Lower lobe of right lung (tissue), 2 donors: ENCODE measurements around the gene TCF15. TPM values are rescaled to one million over a fixed set of nuclear protein-coding genes. Genes with fewer than 3 reads are reported as not detected.

ENCODE experiments used
- ATAC-seq, 2 donors: fragments of 200-7000 bp; cut with Tn5 transposase; one replicate each; pipeline ENCODE4 v1.9.1; 2020 to 2022; ENCODE audit warnings: mild to moderate bottlenecking in 2 of 2, moderate library complexity in 2 of 2
- DNase-seq: peaks from one replicate; pipeline ENCODE4 v3.0.0-alpha.2; 2020
- H3K27ac ChIP-seq: fragments of 200-600 bp; one replicate; pipeline ENCODE4 v1.8.0; 2022
- H3K27me3 ChIP-seq: fragments of 200-600 bp; one replicate; pipeline ENCODE4 v1.8.0; 2022; ENCODE audit warnings: low read depth
- H3K36me3 ChIP-seq: fragments of 200-600 bp; one replicate; pipeline ENCODE4 v1.8.0; 2022; ENCODE audit warnings: mild to moderate bottlenecking
- H3K4me1 ChIP-seq: fragments of 200-600 bp; one replicate; pipeline ENCODE4 v1.8.0; 2022
- H3K4me3 ChIP-seq: fragments of 200-600 bp; one replicate; pipeline ENCODE4 v1.8.0; 2022; ENCODE audit warnings: mild to moderate bottlenecking
- H3K9me3 ChIP-seq: fragments of 200-600 bp; one replicate; pipeline ENCODE4 v1.8.0; 2022
- CTCF ChIP-seq: fragments of 200-600 bp; IDR thresholded peaks from one replicate; pipeline ENCODE4 v1.8.0; 2022; ENCODE audit warnings: antibody characterized with exemption, mild to moderate bottlenecking
- intact Hi-C: fragments of 100-400 bp; cut with DNase I; formaldehyde crosslinking; loops from one replicate; pipeline ENCODE4 v1.11.0; 2022
- total RNA-seq: library from RNA; stranded (reverse); fragmentation: NEBNext Ultra II Directional; extraction: Animal tissue kit (Norgen Biotek cat#: 25700); gene quantifications from one replicate; pipeline ENCODE4 v1.2.1, GENCODE V29; 2021
- donor health status: DM: no; HTN: yes; CAD: no; lungs with severe emphysema.

TCF15 gene
- total RNA-seq, 1 donor from 2014 or later, result 0.65 TPM

GRCh38 chr20:640674-641515, 30.8 kb upstream of the TCF15 start:
- ATAC-seq, result no peak
- intact Hi-C loops, result no loop called here
- no peaks in the 10 kb centered on the region for H3K36me3 ChIP-seq
- no peak overlapping the region for H3K4me3 ChIP-seq
- peaks cover 13% of the 10 kb centered on the region for H3K4me1 ChIP-seq
- no peak for DNase-seq
- TF ChIP-seq CTCF, result no peak
- H3K27ac ChIP-seq, result no peak overlapping the region
- H3K9me3 ChIP-seq, result no peaks in the 10 kb centered on the region
- H3K27me3 ChIP-seq, result no peaks in the 10 kb centered on the region

GRCh38 chr20:638579-638978, 28.5 kb upstream of the TCF15 start:
- intact Hi-C loops, result no loop called here
- DNase-seq (no peak), ATAC-seq (no peak)
- no peaks in the 10 kb centered on the region for H3K27me3 ChIP-seq
- no peak overlapping the region for H3K27ac ChIP-seq
- no peaks in the 10 kb centered on the region for H3K9me3 ChIP-seq
- no peak for TF ChIP-seq CTCF
- H3K36me3 ChIP-seq, result no peaks in the 10 kb centered on the region
- peaks cover 4% of the 10 kb centered on the region for H3K4me1 ChIP-seq
- H3K4me3 ChIP-seq, result no peak overlapping the region

- TF ChIP-seq CTCF, result no peak
- no peaks in the 10 kb centered on the region for H3K9me3 ChIP-seq
- intact Hi-C loops, result no loop called here
- DNase-seq, result no peak
- ATAC-seq, result no peak
- H3K27me3 ChIP-seq, result no peaks in the 10 kb centered on the region
- peaks cover 3% of the 10 kb centered on the region for H3K4me1 ChIP-seq
- no peaks in the 10 kb centered on the region for H3K36me3 ChIP-seq
- no peak overlapping the region for H3K4me3 ChIP-seq
- no peak overlapping the region for H3K27ac ChIP-seq
These were observed 27.4 kb upstream of the TCF15 start for GRCh38 chr20:637559-637958.

GRCh38 chr20:635893-636338, 25.8 kb upstream of the TCF15 start:
- Histone ChIP-seq H3K4me3 (no peak overlapping the region), H3K27ac (no peak overlapping the region), H3K27me3 (no peaks in the 10 kb centered on the region), H3K9me3 (no peaks in the 10 kb centered on the region), H3K4me1 (no peaks in the 10 kb centered on the region), H3K36me3 (no peaks in the 10 kb centered on the region)
- TF ChIP-seq CTCF, result no peak
- DNase-seq (no peak), ATAC-seq (no peak)
- intact Hi-C loops, result no loop called here

GRCh38 chr20:635028-635892, 25.2 kb upstream of the TCF15 start:
- intact Hi-C loops, result no loop called here
- no peak overlapping the region for H3K27ac ChIP-seq
- H3K4me3 ChIP-seq, result no peak overlapping the region
- no peak for DNase-seq
- H3K27me3 ChIP-seq, result no peaks in the 10 kb centered on the region
- ATAC-seq, result no peak
- no peaks in the 10 kb centered on the region for H3K9me3 ChIP-seq
- H3K36me3 ChIP-seq, result no peaks in the 10 kb centered on the region
- H3K4me1 ChIP-seq, result no peaks in the 10 kb centered on the region
- TF ChIP-seq CTCF, result no peak
